ENCODE results near the gene CLEC2D.
"Not testable (repeated sequence)": the region's sequence is repeated elsewhere in the genome, so short reads cannot be mapped to it uniquely, and the experiment has no call there.

The CLEC2D gene, protein sequence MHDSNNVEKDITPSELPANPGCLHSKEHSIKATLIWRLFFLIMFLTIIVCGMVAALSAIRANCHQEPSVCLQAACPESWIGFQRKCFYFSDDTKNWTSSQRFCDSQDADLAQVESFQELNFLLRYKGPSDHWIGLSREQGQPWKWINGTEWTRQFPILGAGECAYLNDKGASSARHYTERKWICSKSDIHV

GRCh38 chr12:9669534-9669933 lies at the start of gene CLEC2D:
Gene CLEC2D (plus strand): TSS chr12:9669713. CDS start chr12:9669735, 22 bp downstream.
- no peak for FAIRE-seq
- no peak for DNase-seq (ENCODE audit: low spot score)

GRCh38 chr12:9625019-9625418 lies 44.5 kb upstream of the CLEC2D start:
- DNase-seq (ENCODE audit: low spot score) (no peak), FAIRE-seq (no peak)

DNA sequence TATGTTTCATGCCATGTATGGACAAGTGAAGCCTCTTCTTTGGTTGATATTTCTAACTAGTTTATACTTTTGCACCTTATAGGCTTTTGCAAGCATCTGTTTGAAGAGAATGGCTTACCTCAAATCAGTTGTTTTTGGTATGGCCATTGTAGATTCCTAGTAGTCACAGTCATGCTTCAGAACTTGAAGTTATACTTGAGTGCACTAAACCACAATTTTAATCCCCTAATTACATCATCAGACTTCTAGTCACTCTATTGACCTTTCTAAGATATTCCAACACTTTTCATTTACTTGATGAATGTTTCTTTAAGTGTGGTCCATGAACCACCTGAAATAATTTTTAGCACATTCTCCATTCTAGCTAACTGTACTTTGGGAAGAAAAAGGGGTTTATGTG lies 43.2 kb upstream of the CLEC2D start:
- DNase-seq (ENCODE audit: low spot score), result peak; percentile 45
- peak; percentile 55 for FAIRE-seq

- DNase-seq (ENCODE audit: low spot score), result no peak
- no peak for FAIRE-seq
Measured at GRCh38 chr12:9626821-9627220, 42.7 kb upstream of the CLEC2D start.

DNA sequence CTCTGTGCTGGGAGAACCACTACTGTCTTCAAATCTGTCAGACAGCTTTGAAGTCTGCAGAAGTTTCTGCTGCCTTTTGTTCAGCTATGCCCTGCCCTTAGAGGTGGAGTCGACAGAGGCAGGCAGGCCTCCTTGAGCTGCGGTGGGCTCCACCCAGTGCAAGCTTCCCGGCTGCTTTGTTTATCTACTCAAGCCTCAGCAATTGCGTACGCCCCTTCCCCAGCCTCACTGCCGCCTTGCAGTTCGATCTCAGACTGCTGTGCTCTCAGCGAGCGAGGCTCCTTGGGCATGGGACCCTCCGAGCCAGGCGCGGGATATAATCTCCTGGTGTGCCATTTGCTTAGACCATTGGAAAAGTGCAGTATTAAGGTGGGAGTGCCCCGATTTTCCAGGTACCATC lies 36.7 kb upstream of the CLEC2D start:
- DNase-seq (ENCODE audit: low spot score), result no peak
- FAIRE-seq, result no peak

- FAIRE-seq (peak; percentile 68), DNase-seq (ENCODE audit: low spot score) (peak; percentile 26)
Measured at GRCh38 chr12:9634177-9634803, 35.2 kb upstream of the CLEC2D start.

DNA sequence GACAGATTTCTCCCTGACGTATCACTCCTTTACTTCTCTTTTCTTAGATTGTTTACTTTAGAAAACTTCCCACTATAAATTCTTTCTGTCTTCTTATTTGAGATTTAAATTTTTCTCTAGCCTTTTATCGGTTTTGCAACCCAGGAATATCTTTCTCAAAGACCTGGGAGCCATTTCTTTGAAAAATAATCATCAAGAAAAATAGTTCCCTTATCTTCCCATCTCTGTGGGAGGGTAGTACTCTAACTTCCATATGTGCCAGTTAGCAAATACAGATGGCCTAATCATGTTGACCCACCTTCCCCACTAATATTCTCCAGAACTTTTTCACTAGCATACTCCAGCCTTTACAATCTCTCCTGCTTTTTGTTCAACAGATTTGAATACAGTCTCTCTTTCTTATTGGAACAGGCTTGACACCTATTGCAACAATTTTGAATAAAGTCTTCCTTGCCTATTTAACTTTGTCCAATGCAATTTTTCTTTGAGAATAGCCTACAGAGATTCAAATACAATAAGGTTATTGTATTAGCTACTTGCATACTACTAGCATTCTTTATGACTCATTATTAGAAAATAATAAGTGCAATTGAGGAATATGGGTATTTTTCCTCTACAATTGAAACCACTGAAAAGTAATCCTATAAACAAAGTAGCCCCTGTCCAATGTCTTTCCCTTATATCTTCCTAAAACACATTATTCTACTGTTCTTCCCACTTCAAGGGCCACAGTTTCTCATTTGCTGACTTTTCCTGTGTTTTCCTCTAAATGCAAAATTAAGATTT lies 34.4 kb upstream of the CLEC2D start:
- DNase-seq (ENCODE audit: low spot score) (no peak), FAIRE-seq (no peak)

GRCh38 chr12:9636150-9636850 lies 33.2 kb upstream of the CLEC2D start:
- no peak for FAIRE-seq
- no peak for DNase-seq (ENCODE audit: low spot score)

DNA sequence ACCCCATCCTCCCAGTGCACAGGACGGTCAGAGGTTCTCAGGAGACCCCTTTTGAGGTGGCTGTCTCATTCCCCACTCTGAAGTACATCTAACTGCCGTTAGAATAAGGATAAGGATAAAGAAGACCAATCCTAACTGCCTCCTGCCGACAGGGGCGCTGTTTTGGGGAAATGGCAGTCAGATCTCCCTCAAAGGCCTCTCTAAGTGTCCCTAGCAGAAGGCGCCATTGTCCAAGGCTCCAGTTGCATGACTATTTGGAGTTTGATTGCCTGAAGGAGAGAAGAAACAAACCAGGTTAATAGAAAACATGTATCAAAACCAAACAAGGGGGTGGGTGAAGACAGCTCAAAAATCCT lies 32.7 kb upstream of the CLEC2D start:
- DNase-seq (ENCODE audit: low spot score) (no peak), FAIRE-seq (no peak)

- FAIRE-seq, result no peak
Measured at GRCh38 chr12:9640024-9640423, 29.5 kb upstream of the CLEC2D start.

DNA sequence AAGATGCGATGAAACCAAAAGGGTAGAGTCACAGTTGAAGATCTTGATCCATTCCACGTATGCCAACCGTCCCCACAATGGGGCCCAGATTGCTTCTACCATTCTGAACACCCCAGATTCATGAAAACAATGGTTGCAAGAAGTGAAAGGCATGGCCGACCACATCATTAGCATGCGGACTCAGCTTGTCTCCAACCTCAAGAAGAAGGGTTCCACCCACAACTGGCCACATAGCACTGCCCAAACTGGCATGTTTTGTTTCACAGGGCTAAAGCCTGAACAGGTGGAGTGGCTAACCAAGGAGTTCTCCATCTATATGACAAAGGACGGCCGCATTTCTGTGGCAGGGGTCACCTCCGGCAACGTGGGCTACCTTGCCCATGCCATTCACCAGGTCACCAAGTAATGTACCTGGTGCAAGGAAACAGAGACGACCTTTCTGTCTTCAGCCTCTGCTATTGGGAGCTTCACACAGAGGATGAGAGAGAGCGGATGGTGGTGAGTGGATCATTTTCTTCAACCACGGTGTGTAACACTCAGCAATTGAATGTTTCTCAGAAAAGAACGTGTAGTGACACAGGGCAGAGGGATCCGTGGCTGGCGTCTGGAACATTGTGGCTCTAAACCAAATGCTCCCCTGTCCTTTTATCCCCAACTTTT lies 26.8 kb upstream of the CLEC2D start:
- FAIRE-seq, result no peak

More at GRCh38 chr12:9640024-9640423, 29.5 kb upstream of the CLEC2D start:
- DNase-seq (ENCODE audit: low spot score), result no peak

GRCh38 chr12:9643266-9643660 lies 26.2 kb upstream of the CLEC2D start:
- no peak for FAIRE-seq
- no peak for DNase-seq (ENCODE audit: low spot score)

More for the DNA sequence above, 26.8 kb upstream of the CLEC2D start:
- DNase-seq (ENCODE audit: low spot score), result no peak

- peak; percentile 8 for DNase-seq (ENCODE audit: low spot score)
- FAIRE-seq, result not testable (repeated sequence)
Measured at GRCh38 chr12:9644985-9645551, 24.4 kb upstream of the CLEC2D start.

DNA sequence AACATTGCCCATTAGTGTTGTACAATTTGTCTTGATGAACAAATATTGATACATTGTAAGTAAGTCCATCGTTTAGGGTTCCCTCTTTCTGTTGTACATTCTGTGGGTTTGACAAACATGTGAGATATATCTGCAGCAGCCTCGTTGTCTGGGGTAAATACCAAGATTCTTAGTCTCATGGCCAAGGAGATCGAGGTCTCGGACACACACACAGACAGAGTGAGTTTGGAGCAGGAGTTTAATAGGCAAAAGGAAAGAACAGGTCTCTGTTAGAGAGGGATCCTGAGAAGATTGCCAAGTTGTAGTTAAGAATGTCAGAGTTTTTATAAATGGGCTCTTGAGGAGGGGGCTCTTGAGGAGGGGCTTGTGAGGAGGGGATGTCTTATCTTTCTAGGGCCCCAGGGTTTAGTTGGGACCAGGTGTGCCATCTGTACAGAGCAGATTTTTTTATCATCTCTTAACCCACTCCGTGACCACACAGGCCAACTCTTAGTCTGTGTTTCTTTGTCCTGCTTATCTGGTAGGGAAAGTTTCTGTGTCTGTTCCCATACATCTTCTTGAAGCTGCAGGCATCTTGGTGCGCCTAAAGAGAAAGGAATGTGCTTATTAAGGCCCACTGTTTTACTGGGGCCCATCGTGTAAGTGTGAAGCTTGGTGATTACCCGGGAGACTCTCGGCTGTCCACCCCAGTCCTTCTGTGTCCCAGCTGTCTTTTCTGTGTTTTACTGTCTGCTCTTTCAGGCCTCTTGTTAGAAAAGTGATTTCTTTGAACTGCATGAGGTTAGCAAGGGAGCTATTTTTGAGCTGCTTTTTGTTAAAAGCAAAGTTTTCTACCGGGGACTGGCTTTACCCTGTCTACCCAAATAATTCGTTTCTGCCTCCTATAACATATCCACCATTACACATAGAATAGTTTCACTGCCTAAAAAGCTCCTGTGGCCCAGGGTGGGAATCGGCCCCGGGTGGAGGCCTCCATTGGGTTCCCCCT lies 22.4 kb upstream of the CLEC2D start:
- DNase-seq (ENCODE audit: low spot score) (no peak), FAIRE-seq (no peak)

DNA sequence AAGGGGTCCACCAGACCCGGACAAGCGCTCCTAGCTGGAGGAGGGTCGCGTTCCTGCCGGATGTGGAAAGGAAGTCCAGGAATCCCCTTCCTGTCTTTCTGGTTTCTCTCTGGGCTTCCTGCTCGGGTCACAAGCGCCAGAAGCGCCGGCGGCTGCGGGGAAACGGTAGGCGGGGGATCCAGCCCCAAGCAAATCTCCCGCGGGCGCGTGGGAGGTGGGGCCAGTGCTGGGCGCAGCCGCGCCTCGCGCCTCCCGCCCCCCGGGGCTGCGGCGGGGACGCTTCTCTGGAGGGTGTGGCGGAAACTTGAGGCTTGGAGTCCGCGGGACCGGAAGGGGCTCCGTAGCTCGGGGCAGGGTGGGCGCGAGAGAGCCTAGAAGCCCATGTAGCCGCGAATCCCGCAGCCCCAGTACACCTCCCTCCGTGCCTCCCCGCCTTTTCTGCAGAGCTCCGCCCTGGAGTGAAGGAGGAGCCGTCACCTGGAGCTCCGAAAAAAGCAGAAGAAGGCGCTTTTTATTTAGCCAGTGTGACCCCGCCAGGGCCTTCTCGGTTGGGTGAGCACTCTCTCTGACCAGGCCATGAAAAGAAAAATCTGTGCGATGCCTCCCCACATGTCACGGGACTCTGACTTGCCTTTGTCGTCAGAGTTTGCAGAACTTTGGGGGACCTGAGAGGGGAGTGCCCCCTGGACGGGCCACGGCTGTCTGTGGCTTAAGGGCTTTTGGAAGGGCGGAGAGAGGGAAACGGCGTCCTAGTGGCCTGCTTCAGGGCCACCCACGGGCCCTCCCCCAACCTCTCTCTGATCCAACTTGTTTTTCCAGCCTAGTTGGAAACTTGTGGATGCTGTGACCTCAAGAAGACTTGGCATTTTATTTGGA lies 21.4 kb upstream of the CLEC2D start:
- no peak for FAIRE-seq

GRCh38 chr12:9648701-9649531 lies 20.6 kb upstream of the CLEC2D start:
- FAIRE-seq, result no peak
- no peak for DNase-seq (ENCODE audit: low spot score)

More for the DNA sequence above, 21.4 kb upstream of the CLEC2D start:
- peak; percentile 68 for DNase-seq (ENCODE audit: low spot score)

GRCh38 chr12:9649532-9649940 lies 20.0 kb upstream of the CLEC2D start:
- no peak for DNase-seq (ENCODE audit: low spot score)
- no peak for FAIRE-seq

DNA sequence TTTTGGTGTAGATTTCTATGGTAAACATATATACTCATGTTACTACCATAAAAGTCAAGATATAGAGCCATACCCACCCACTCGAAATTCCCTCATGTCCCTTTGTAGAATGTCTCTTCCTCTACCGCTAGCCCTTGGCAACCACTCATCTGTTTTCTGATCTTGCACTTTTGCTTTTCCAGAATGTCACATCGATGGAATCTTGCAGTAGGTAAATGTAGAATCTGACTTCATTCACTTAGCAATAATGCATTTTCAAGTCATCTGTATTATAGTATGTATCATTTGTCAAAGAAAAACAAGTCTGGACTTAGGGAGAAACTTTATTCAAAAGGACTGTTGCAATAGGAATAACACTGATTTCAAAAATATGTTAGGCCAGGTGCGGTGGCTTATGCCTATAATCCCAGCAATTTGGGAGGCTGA lies 19.3 kb upstream of the CLEC2D start:
- DNase-seq (ENCODE audit: low spot score) (peak; percentile 8), FAIRE-seq (no peak)
